GM19035 (cell line): ENCODE results near the gene SLC22A9.
"Not testable (repeated sequence)": the region's sequence is repeated elsewhere in the genome, so short reads cannot be mapped to it uniquely, and the experiment has no call there.

Experiments
- ATAC-seq: cut with Tn5 transposase; IDR thresholded peaks from one replicate; pipeline ENCODE4 v1.9.1; 2021; ENCODE audit not compliant: unreplicated experiment

Gene SLC22A9

DNA sequence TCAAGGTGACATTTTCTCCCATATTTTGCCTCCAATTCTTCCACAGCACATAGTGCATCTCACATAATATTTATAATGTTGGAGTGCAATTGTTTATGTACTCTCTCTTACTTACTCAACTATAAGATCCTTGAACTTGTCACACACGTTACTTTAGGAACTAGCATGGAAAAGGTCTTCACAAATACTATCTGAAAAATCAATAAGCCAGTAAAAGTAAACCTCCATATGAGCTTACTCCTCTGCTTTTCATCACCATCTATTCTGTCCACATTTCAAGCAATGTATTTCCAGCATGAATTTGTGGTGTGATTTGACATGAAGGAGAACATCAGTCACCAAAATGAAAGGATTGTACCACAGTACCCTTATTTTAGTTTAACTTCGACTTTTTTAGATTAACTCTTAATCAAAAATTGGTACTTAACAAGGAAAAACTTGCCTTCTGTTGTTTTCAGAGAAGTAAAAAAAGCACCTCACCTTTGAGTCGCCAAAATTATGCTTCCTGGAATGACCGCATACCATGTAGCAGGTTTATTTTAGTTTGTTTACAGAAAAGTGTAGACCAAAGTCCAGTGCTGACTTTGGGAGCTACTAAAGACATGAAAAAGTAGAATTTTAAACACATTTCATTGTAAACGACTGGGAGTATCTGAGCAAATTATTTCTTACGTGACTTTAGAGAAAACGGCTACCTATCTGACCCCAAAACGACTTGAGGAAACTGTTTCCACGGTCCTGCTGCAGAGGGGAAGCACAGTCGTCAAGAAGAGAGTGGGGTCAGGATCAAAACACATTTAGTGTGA is at the start of gene SLC22A9:
SLC22A9 (plus strand) TSS at position 621 of the 806 bp plus-strand sequence. CDS start 272 bp downstream, outside the sequence.
- no peak for ATAC-seq

DNA sequence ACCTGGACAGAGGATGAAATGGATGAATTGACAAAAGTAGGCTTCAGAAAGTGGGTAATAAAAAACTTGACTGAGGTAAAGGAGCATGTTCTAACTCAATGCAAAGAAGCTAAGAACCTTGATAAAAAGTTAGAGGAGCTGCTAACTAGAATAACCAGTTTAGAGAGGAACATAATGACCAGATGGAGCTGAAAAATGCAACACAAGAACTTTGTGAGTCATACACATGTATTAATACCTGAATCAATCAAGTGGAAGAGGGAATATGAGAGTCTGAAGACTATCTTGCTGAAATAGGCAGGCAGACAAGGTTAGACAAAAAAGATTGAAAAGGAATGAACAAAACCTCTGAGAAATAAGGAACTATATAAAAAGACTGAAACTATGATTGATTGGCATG is 47.9 kb upstream of the SLC22A9 start:
- ATAC-seq: no peak

DNA sequence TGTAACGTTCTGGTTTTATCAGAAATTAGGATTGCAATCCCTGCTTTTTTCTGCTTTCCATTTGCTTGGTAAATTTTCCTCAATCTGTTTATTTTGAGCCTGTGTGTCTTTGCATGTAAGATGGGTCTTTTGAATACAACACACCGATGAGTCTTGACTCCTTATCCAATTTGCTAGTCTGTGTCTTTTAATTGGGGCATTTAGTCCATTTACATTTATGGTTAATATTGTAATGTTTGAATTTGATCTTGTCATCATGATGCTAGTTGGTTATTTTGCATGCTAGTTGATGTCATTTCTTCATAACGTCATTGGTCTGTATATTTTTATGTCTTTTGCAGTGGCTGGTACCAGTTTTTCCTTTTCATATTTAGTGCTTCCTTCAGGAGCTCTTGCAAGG is 34.5 kb upstream of the SLC22A9 start:
- not testable (repeated sequence) for ATAC-seq

- no peak for ATAC-seq
Observed at GRCh38 chr11:63337070-63337469, 32.5 kb upstream of the SLC22A9 start.

GRCh38 chr11:63343130-63343529 is 26.5 kb upstream of the SLC22A9 start:
- ATAC-seq: no peak

GRCh38 chr11:63352144-63352543 is 17.4 kb upstream of the SLC22A9 start:
- ATAC-seq: no peak

- no peak for ATAC-seq
Observed at GRCh38 chr11:63362196-63362793, 7.3 kb upstream of the SLC22A9 start.

- no peak for ATAC-seq
Observed at GRCh38 chr11:63369971-63370588, 495 bp downstream of the SLC22A9 start.

GRCh38 chr11:63371396-63371795 is 1.8 kb downstream of the SLC22A9 start:
- no peak for ATAC-seq

- no peak for ATAC-seq
Observed at GRCh38 chr11:63375434-63375833, 5.8 kb downstream of the SLC22A9 start.

- no peak for ATAC-seq
Observed at GRCh38 chr11:63380130-63380529, 10.5 kb downstream of the SLC22A9 start.

GRCh38 chr11:63395697-63396096 is 26.1 kb downstream of the SLC22A9 start:
- no peak for ATAC-seq

DNA sequence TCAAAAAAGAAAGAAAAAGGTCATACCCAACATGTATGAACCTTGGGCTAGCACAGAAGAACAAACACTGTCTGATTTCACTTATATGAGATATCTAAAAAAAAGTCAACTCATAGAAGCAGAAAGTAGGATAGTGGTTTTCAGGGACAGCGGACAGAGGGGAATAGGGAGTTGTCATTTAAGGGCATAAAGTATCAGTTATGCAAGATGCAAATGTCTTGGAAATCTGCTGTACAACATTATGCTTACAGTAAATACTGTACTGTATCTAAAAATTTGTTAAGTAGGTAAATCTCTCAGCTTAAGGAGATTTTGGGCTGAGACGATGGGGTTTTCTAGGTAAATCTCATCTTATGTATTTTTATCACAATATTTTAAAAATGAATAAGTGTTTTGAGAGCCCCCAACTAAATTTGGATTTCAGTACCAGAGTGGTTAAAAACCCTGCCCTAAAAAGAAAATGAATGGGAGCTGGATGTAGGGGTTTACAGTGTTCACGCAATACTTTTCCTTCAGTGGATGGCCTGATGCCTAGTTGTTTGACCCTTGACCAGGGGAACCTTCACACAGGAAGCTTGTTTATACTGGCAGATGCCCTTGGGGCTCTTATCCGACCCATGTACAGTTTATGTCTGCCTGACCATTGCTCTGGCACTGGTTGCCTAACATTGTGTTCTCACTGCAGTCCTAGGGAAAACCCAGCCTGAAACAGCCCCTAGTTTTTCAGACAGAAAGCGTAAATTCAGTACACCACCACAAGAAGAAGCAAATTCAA is 34.8 kb downstream of the SLC22A9 start:
- ATAC-seq: no peak

DNA sequence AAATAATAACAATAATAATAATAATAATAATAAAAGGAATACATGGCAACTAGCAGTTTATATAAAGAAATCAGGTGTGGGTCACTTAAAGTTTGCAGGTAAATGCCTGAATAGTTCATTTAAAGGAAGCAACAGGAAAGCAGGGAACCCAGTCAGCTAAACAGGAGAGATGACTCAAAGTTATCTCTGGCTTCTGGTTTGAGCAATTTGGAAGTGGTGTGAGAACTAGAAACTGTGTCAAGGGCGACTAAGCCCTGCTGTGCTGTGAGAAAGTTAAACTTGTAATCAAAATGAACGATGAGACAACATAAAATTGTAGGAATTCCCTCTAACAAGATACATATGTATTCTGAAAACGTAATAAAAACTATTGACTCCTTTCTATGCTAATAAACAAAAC is 35.5 kb downstream of the SLC22A9 start:
- ATAC-seq: no peak

GRCh38 chr11:63406458-63406857 is 36.9 kb downstream of the SLC22A9 start:
- ATAC-seq: no peak

GRCh38 chr11:63417174-63417852 is 47.7 kb downstream of the SLC22A9 start:
- no peak for ATAC-seq

- ATAC-seq: no peak
Observed at GRCh38 chr11:63427971-63428508, 58.5 kb downstream of the SLC22A9 start.

DNA sequence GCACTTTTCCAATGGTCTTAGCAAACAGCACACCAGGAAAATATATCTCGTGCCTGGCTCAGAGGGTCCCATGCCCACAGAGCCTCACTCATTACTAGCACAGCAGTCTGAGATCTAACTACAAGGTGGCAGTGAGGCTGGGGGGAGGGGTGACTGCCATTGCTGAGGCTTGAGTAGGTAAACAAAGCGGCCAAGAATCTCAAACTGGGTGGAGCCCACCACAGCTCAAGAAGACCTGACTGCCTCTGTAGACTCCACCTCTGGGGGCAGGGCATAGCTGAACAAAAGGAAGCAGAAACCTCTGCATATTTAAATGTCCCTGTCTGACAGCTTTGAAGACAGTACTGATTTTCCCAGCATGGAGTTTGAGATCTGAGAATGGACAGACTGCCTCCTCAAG is 61.1 kb downstream of the SLC22A9 start:
- not testable (repeated sequence) for ATAC-seq

GRCh38 chr11:63435351-63435750 is 65.8 kb downstream of the SLC22A9 start:
- not testable (repeated sequence) for ATAC-seq

DNA sequence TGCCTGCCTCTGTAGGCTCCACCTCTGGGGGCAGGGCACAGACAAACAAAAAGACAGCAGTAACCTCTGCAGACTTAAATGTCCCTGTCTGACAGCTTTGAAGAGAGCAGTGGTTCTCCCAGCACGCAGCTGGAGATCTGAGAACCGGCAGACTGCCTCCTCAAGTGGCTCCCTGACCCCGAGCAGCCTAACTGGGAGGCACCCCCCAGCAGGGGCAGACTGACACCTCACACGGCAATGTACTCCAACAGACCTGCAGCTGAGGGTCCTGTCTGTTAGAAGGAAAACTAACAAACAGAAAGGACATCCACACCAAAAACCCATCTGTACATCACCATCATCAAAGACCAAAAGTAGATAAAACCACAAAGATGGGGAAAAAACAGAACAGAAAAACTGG is 66.2 kb downstream of the SLC22A9 start:
- not testable (repeated sequence) for ATAC-seq
